Measurements from ENCODE around the gene TMEM202.

GRCh38 chr15:72382146-72382545, 16.0 kb upstream of the TMEM202 start:
- TF ChIP-seq CTCF (conservative IDR thresholded peaks at IDR 0.05) (peak; percentile 64), ZFX (IDR thresholded peaks at IDR 0.05) (no peak)
